Measurements from ENCODE around the gene STARD7.

Gene STARD7

DNA sequence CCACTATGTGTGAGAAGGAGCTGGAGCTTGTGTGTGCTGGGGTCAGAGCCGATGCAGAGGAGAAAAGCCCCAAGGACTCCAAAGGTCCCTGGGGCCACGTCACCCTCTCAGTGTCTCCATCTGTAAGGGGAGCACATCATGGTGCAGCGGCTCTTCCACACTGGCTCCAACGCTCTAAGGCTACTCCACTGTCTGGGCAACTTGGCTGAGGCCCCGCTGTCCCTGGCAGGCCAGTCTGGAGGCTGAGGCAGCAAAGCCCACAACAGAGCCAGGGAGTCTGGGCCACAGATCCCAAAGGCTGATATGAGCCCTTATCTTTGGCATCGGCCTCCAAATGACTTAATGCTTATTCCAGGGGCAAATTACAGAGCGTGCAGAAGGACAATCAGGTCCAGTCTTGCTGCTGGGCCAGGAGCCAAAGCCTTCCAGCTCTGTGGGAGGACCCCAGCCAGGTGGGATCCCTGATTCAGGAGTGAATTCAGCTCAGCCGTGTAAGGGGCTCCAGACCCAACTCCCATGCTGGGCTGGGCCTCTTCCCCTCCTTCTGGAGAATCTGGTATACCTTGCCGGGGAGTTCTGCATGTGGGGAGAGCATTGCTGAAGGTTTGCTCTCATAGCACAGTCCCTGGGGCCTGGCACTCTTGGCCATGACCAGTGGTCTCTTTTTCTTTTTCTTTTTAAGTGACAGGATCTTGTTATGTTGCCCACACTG is 61.6 kb downstream of the STARD7 start:
- intact Hi-C loops (cut with DNase I; ENCODE audit: low total_unique reads): loop anchor here (10.0 kb wide), 2 partner anchors 158 to 358 kb away; partner anchors contain the start of genes NEURL3 and SNRNP200
- H3K27me3 ChIP-seq: peaks cover 0 to 2% of the 10 kb centered on the region in 2 donors
- H3K4me1 ChIP-seq: peaks cover 0 to 39% (median 19%) of the 10 kb centered on the region in 4 donors
- no peaks in the 10 kb centered on the region for H3K36me3 ChIP-seq
- DNase-seq: peak in 1 of 2 donors; percentile 67
- H3K27ac ChIP-seq: no peak overlapping the region
- H3K4me3 ChIP-seq: no peak overlapping the region
- TF ChIP-seq, protein P1, sequence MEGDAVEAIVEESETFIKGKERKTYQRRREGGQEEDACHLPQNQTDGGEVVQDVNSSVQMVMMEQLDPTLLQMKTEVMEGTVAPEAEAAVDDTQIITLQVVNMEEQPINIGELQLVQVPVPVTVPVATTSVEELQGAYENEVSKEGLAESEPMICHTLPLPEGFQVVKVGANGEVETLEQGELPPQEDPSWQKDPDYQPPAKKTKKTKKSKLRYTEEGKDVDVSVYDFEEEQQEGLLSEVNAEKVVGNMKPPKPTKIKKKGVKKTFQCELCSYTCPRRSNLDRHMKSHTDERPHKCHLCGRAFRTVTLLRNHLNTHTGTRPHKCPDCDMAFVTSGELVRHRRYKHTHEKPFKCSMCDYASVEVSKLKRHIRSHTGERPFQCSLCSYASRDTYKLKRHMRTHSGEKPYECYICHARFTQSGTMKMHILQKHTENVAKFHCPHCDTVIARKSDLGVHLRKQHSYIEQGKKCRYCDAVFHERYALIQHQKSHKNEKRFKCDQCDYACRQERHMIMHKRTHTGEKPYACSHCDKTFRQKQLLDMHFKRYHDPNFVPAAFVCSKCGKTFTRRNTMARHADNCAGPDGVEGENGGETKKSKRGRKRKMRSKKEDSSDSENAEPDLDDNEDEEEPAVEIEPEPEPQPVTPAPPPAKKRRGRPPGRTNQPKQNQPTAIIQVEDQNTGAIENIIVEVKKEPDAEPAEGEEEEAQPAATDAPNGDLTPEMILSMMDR (IDR thresholded peaks at IDR 0.05): no peak
- H3K9me3 ChIP-seq: no peaks in the 10 kb centered on the region

DNA sequence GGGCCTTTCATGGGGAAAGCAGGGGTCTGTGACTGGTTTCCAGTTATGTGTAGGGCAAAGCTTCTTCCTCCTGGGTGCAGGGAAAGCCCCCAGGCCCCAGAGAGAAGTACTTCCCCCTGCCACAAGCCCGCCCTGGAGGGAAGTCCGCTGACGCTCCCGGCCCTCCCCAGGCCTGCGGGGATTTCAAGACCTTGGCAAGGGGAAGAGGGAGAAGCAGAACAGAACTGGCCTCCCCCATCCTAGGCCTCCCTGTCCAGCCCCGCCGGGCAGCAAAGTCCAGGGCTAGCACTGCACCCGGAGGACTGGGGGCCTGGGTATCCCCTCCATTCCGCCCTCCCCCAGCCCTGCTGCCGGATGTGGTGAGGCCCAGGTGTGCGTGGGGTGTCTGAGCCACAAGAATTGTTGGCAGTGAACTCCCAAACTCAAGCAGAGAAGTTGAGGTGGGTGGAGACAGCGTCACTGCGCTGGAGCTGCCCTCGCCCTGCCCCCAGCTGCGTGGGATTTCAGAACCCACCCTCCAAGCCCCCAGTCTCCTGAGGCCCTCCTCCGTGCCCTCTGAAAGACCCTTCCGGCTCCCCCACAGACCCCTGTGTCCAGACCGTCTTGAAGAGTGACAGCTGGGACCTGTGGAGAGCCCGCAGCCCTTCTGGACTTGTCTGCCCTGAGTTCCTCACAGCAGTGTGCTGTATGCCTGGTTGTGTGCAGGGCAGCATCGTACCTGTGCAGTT is 62.3 kb downstream of the STARD7 start:
- Histone ChIP-seq H3K4me3 (no peak overlapping the region), H3K9me3 (no peaks in the 10 kb centered on the region), H3K36me3 (no peaks in the 10 kb centered on the region), H3K27ac (peak overlapping the region in 1 of 2 donors; percentile 35), H3K27me3 (peaks cover 0 to 2% of the 10 kb centered on the region in 2 donors), H3K4me1 (peaks cover 0 to 39% (median 19%) of the 10 kb centered on the region in 4 donors)
- peak; percentile 55 to 83 for DNase-seq
- intact Hi-C loops (cut with DNase I; ENCODE audit: low total_unique reads): loop anchor here (10.0 kb wide), 2 partner anchors 158 to 358 kb away; partner anchors contain the start of genes NEURL3 and SNRNP200
- TF ChIP-seq, protein P1 (IDR thresholded peaks at IDR 0.05): no peak

DNA sequence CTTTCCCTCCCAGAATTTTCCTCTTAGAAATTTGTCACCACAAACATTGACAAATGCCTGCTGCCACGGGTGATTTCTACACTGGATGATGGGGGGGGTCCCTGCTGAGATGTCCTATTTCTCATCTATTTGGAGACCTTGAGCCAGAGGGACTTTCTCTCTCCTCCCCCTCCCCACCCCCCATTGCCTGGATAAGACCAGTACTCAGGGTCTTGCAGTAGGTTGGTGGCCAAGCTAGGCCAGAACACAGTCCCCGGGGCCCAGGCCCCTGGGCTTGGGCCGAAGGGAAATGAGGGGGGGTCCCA is 62.8 kb downstream of the STARD7 start:
- intact Hi-C loops (cut with DNase I; ENCODE audit: low total_unique reads): loop anchor here (10.0 kb wide), 2 partner anchors 159 to 359 kb away; partner anchors contain the start of genes NEURL3 and SNRNP200
- Histone ChIP-seq H3K4me1 (peaks cover 0 to 39% (median 19%) of the 10 kb centered on the region in 4 donors), H3K36me3 (no peaks in the 10 kb centered on the region), H3K27ac (peak overlapping the region in 1 of 2 donors; percentile 35), H3K9me3 (no peaks in the 10 kb centered on the region), H3K4me3 (peak overlapping the region; percentile 51 to 59), H3K27me3 (peaks cover 0 to 2% of the 10 kb centered on the region in 2 donors)
- no peak for DNase-seq
- TF ChIP-seq, protein P1 (IDR thresholded peaks at IDR 0.05): no peak

DNA sequence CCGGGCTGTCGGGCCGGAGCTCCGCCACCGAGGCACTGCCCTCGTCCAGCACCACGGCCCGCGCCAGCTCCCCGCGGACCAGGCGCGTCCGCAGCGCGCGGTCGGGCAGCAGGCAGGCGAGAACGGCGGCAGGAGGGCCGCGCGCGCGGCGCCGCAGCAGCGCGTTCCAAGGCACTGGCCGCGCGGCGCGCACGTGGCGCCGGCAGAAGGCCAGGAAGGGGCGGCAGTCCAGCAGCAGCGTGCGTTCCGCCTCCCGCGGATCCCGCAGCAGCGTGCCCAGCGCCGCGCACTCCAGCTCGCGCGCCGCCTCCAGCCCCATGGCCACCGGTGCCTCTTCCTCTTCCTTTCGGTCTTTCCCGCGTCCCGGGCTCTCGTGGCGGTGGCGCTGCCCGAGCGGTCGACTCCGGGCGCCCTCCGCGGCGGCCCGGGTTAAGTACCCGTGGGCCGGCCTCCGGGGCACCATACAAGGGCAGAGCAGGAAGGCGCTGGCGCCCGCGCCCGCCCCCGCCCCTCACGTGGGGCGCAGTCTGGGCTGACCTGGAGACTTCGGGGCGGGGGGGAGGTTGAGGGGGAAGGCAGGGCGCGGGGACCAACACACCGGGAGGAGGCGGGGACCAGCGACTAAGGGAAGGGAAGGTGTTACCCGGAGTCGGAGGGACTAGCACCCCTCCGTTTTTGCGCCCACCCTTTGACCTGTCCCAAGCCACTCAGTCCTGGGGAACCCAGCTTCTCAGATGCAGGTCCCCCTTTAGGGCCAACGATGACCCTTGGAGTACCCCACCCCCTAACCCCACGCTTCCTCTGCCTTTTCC is 63.4 kb downstream of the STARD7 start, which contains the start of gene DUSP2:
Gene DUSP2 (minus strand): TSS at position 405 of the 812 bp plus-strand sequence. CDS start 86 bp downstream, at position 319.
- Histone ChIP-seq H3K4me3 (peak within 1 kb of the TSS; percentile 51 to 59), H3K36me3 (no peaks in the 10 kb centered on the region), H3K27ac (peak within 1 kb of the TSS in 1 of 2 donors; percentile 35), H3K27me3 (peaks cover 0 to 2% of the 10 kb centered on the region in 2 donors), H3K9me3 (no peaks in the 10 kb centered on the region), H3K4me1 (peaks cover 0 to 39% (median 19%) of the 10 kb centered on the region in 4 donors)
- TF ChIP-seq, protein P1 (IDR thresholded peaks at IDR 0.05): no peak
- intact Hi-C loops (cut with DNase I; ENCODE audit: low total_unique reads): loop anchor here (10.0 kb wide), 2 partner anchors 160 to 360 kb away; partner anchors contain the start of genes NEURL3 and SNRNP200
- DNase-seq: peak; percentile 71 to 82

DNA sequence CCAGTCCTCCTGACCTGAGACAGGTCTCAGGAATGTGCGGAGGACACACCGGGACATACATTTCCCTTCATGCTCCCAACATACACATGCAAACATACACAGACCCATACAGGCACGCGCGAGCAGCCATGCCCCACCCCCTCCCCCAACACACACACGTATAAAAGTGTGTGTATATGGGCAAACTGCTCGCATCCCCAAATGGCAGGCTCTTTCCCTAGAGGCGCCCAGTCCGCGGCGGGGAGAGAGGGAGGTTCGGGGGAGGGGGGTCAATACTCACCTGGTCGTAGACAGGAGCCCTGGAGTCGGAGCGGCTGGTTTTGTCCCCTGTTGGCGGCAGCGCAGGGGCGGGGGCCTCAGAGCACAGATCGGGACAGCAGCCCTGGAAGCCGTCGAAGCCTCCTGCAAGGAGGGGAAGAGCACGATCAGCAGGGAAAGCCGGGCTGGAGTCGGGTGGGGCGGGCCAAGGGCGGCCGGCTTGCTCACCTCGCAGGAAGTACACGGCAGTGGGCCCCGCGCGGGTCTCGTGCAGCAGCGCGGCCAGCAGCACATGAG is 64.1 kb downstream of the STARD7 start:
- TF ChIP-seq, protein P1 (IDR thresholded peaks at IDR 0.05): no peak
- Histone ChIP-seq H3K4me1 (peaks cover 0 to 39% (median 19%) of the 10 kb centered on the region in 4 donors), H3K27me3 (peaks cover 0 to 2% of the 10 kb centered on the region in 2 donors), H3K9me3 (no peaks in the 10 kb centered on the region), H3K4me3 (peak overlapping the region; percentile 51 to 59), H3K36me3 (no peaks in the 10 kb centered on the region), H3K27ac (no peak overlapping the region)
- peak in 1 of 2 donors; percentile 69 for DNase-seq
- intact Hi-C loops (cut with DNase I; ENCODE audit: low total_unique reads): loop anchor here (10.0 kb wide), 2 partner anchors 160 to 360 kb away; partner anchors contain the start of genes NEURL3 and SNRNP200

All from tibial artery (tissue), 4 donors.